IPS-20b (cell line): ENCODE results near the gene FARP1.
A peak's percentile ranks its signal among the peaks of the same experiment; 100 is the strongest.

Experiments used
- H3K27ac ChIP-seq: one replicate; pipeline ENCODE4 v1.5.1; 2013; ENCODE audit warnings: low read length
- H3K27me3 ChIP-seq: 2 replicates; pipeline ENCODE4 v1.6.1; 2013; ENCODE audit warnings: mild to moderate bottlenecking, low read length, inconsistent platforms; ENCODE audit not compliant: insufficient read depth
- H3K36me3 ChIP-seq: 2 replicates; pipeline ENCODE4 v1.6.1; 2013; ENCODE audit warnings: low read depth, mild to moderate bottlenecking, inconsistent platforms, low read length, moderate library complexity; ENCODE audit not compliant: insufficient read depth
- H3K4me1 ChIP-seq: 2 replicates; pipeline ENCODE4 v1.6.1; 2013; ENCODE audit warnings: mild to moderate bottlenecking, control low read depth, inconsistent platforms, low read length, moderate library complexity; ENCODE audit not compliant: insufficient read depth
- H3K4me3 ChIP-seq: 2 replicates; pipeline ENCODE4 v1.5.1; 2013; ENCODE audit warnings: mild to moderate bottlenecking, low read length, inconsistent platforms
- H3K9ac ChIP-seq: 2 replicates; pipeline ENCODE4 v1.6.1; 2013; ENCODE audit warnings: low read depth, mild to moderate bottlenecking, inconsistent platforms, low read length, moderate library complexity
- H3K9me3 ChIP-seq: 2 replicates; pipeline ENCODE4 v1.6.1; 2013; ENCODE audit warnings: mild to moderate bottlenecking, low read depth, low read length, inconsistent platforms; ENCODE audit not compliant: insufficient read depth

FARP1 gene

DNA sequence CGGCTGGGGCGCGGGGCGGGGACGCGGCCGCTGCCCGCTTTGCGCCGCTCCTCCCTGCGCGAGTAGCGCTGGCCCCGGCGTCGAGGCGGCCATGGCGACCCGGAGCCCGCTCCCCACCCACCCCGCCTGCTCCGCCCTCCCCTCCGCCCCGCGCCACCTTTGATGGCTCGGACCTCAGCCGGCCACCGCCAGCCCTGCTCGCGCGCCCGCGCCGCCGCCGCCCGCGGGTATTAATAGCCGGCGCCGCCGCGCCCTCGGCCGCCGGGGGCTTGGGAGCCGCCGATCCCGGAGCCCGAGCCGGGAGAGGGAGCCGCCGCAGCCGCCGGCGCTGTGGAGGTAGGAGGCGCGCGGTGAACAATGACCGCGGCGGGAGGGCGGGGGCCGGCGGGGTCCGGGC is 261 bp downstream of the FARP1 start:
- Histone ChIP-seq H3K9me3 (no peaks in the 10 kb centered on the region), H3K27me3 (peaks cover 29% of the 10 kb centered on the region), H3K9ac (peak overlapping the region; percentile 78; the same call in 1 of the 2 replicates), H3K4me1 (peaks cover 28% of the 10 kb centered on the region), H3K36me3 (no peaks in the 10 kb centered on the region), H3K4me3 (peak overlapping the region; percentile 94; the same call in 1 of the 2 replicates), H3K27ac (no peak overlapping the region)

DNA sequence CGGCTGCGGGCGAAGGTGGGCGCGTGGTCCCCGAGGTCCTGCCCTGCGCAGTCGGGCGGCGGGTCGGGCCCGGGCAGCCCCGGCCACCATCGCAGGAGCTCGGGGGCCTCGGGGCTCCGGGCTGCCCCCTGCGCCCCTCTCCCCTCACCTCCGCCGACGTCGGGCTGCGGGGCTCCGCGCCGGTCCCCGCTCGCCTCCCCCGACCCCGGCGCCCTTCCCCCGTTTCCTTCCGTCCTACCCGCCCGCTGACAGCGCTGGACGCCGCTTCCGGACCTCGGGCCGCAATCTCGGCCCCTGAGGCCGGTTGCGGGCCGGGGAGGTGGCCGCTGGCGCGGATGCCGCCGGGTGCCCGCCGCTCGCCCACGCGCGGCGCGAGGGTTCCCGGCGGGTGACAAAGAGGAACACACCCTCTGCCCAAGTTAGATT is 720 bp downstream of the FARP1 start:
- Histone ChIP-seq H3K9ac (peak overlapping the region; percentile 78; the same call in 1 of the 2 replicates), H3K9me3 (no peaks in the 10 kb centered on the region), H3K27ac (no peak overlapping the region), H3K27me3 (peaks cover 29% of the 10 kb centered on the region), H3K4me3 (peak overlapping the region; percentile 94), H3K36me3 (no peaks in the 10 kb centered on the region), H3K4me1 (peaks cover 28% of the 10 kb centered on the region)

GRCh38 chr13:98144027-98144741 is 1.3 kb downstream of the FARP1 start:
- peaks cover 29% of the 10 kb centered on the region for H3K27me3 ChIP-seq
- peak overlapping the region; percentile 78; the same call in 1 of the 2 replicates for H3K9ac ChIP-seq
- H3K4me3 ChIP-seq = peak overlapping the region; percentile 94
- H3K27ac ChIP-seq = no peak overlapping the region
- H3K9me3 ChIP-seq = no peaks in the 10 kb centered on the region
- peaks cover 28% of the 10 kb centered on the region for H3K4me1 ChIP-seq
- H3K36me3 ChIP-seq = no peaks in the 10 kb centered on the region

DNA sequence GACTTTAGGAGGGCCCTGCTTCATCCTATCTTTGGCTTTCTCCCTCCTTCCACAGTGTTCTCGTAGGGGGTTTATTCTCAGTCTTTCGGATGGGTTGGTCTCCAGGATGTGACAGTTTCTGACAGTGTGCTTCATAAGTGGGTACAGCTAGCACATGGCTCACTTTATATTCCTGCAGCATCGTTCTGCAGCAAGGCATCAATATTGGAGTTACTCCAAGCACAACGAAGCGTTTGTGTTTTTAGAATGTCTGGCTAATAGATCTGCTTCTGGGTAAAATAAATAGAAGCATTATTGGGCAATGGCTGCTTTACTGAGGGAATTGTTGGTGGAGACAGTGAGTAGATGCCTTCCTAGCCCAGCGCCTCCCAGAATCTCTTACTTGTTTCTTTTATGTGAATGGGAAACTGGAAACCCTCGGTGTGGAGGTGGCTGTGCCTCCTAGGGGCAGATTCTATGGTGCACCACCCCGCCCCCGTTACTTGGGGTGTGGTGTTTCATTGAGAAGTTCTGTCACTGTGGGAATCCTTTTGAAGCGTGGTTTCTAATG is 2.0 kb downstream of the FARP1 start:
- peaks cover 28% of the 10 kb centered on the region for H3K4me1 ChIP-seq
- H3K9ac ChIP-seq = peak overlapping the region; percentile 78; the same call in 1 of the 2 replicates
- peak overlapping the region; percentile 94 for H3K4me3 ChIP-seq
- H3K27ac ChIP-seq = no peak overlapping the region
- no peaks in the 10 kb centered on the region for H3K36me3 ChIP-seq
- H3K9me3 ChIP-seq = no peaks in the 10 kb centered on the region
- peaks cover 29% of the 10 kb centered on the region for H3K27me3 ChIP-seq

DNA sequence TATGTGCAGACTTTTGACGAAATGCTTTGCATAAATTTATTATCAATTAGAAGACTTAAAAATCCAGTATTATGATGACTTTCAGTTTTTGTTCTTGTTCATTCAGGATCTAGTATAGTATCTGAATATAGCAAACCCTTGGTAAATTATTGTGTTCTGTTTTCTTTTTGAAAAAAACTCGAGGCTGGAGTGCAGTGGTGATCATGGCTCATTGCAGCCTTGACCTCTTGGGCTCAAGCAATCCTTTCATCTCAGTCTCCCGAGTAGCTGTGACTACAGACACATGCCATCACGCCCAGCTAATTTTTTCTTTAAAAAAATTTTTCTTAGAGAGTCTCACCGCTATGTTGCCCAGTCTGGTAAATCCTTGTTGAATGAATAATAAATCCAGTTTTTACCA is 4.6 kb downstream of the FARP1 start:
- no peak overlapping the region for H3K27ac ChIP-seq
- peaks cover 19% of the 10 kb centered on the region for H3K4me1 ChIP-seq
- H3K27me3 ChIP-seq = peaks cover 14% of the 10 kb centered on the region; the same call in 1 of the 2 replicates
- H3K36me3 ChIP-seq = no peaks in the 10 kb centered on the region
- H3K4me3 ChIP-seq = no peak overlapping the region
- no peaks in the 10 kb centered on the region for H3K9me3 ChIP-seq
- H3K9ac ChIP-seq = no peak overlapping the region

DNA sequence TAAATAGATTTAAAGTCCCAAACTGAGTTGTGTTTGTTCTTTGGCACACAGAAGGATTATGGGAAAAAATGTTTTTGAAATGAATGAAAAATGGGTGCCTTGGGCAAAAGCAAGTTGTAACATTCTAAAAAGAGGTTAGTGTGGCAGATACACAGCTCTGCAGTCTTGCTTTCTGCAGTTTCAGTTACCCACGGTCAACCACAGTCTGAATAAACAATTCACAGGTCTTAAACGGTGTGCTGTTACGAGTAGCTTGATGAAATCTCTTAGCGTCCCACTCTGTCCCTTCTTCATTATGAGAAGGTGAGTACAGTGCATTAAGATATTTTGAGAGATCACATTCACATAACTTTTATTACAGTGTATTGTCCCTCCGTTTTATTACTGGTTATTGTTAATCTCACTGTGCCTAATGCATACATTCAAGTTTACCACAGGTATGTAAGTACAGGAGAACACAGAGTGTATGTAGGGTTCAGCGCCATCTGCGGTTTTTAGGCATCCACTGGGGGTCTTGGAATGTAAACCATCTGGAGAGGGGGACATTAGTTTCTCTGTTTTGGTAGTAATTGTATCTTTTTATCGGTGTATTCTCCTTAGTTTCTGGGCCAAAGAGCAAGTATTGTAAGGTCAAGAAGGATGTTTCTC is 8.1 kb downstream of the FARP1 start:
- Histone ChIP-seq H3K4me3 (no peak overlapping the region), H3K4me1 (peaks cover 7% of the 10 kb centered on the region), H3K27ac (no peak overlapping the region), H3K36me3 (0 out of 2 replicates have a peak, but pooled peaks cover 5% of the 10 kb centered on the region), H3K9ac (no peak overlapping the region), H3K27me3 (no peaks in the 10 kb centered on the region), H3K9me3 (no peaks in the 10 kb centered on the region)

DNA sequence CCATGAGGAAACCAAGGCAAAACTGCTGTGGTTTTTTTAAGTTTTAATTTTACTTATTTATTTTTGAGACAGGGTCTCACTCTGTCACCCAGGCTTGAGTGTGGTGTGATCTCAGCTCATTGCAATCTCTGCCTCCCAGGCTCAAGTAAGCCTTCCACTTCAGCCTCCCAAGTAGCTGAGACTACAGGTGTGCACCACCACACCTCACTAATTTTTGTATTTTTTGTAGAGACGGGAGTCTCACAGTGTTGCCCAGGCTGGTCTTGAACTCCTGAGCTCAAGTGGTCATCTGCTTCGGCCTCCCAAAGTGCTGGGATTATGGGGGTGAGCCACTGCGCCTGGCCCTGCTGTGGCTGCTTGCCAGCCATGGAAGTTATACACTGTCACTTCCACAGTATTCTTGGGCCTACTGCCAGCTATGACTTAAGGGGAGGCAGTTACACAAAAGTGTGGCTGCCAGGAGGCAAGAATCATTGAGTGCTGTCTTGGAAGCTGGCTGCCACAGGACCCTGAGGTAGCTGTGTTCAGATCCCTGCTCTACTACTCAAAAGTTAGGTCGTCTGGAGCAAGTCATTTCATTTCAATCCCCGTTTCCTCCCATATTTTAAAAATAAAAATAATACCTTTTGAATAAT is 12.7 kb downstream of the FARP1 start:
- Histone ChIP-seq H3K9ac (no peak overlapping the region), H3K9me3 (no peaks in the 10 kb centered on the region), H3K36me3 (0 out of 2 replicates have a peak, but pooled peaks cover 5% of the 10 kb centered on the region), H3K4me3 (no peak overlapping the region), H3K27ac (no peak overlapping the region), H3K4me1 (peaks cover 5% of the 10 kb centered on the region; the same call in 1 of the 2 replicates), H3K27me3 (no peaks in the 10 kb centered on the region)

DNA sequence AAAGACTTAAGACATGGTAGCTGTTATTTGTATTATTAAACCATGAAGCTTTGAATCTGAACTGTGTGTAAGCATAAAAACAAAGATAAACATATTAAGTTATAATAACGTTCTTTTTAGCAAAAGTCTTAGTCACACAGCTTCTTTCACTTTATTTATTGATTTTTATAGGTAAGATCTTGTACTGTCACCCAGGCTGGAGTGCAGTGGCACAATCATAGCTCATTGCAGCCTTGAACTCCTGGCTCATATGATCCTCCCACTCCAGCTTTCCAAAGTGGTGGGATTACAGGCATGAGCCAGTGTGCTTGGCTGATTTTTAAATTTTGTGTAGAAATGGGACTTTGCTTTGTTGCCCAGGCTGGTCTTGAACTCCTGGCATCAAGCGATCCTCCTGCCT is 13.4 kb downstream of the FARP1 start:
- H3K9me3 ChIP-seq = no peaks in the 10 kb centered on the region
- H3K27me3 ChIP-seq = no peaks in the 10 kb centered on the region
- peaks cover 5% of the 10 kb centered on the region; the same call in 1 of the 2 replicates for H3K4me1 ChIP-seq
- 0 out of 2 replicates have a peak, but pooled peaks cover 5% of the 10 kb centered on the region for H3K36me3 ChIP-seq
- no peak overlapping the region for H3K4me3 ChIP-seq
- H3K9ac ChIP-seq = no peak overlapping the region
- no peak overlapping the region for H3K27ac ChIP-seq

GRCh38 chr13:98157188-98157587 is 14.3 kb downstream of the FARP1 start:
- Histone ChIP-seq H3K27me3 (no peaks in the 10 kb centered on the region), H3K9ac (no peak overlapping the region), H3K4me3 (no peak overlapping the region), H3K4me1 (peaks cover 7% of the 10 kb centered on the region; the same call in 1 of the 2 replicates), H3K9me3 (no peaks in the 10 kb centered on the region), H3K27ac (no peak overlapping the region), H3K36me3 (0 out of 2 replicates have a peak, but pooled peaks cover 5% of the 10 kb centered on the region)

DNA sequence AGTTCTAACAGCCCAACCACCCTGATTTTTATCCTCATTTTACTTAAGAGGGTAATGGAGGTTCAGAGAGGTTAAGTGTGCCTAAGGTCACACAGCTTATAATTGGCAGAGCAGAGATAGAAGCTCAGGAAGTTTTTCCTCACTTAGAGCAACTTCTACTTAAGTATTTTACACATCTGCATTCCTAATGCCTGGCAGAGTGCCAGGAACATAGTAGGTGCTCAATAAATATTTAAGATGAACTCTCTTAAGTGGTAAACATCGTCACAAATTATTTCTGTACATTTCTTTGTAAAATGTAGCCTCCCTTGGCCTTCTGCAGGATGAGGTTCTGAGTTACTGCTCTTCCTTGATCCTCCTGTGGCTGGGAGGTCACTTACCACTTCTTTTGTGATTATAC is 14.7 kb downstream of the FARP1 start:
- Histone ChIP-seq H3K36me3 (0 out of 2 replicates have a peak, but pooled peaks cover 7% of the 10 kb centered on the region), H3K4me1 (peaks cover 7% of the 10 kb centered on the region; the same call in 1 of the 2 replicates), H3K9me3 (no peaks in the 10 kb centered on the region), H3K4me3 (no peak overlapping the region), H3K27ac (no peak overlapping the region), H3K9ac (no peak overlapping the region), H3K27me3 (no peaks in the 10 kb centered on the region)

GRCh38 chr13:98158172-98158899 is 15.4 kb downstream of the FARP1 start:
- H3K27me3 ChIP-seq = no peaks in the 10 kb centered on the region
- no peak overlapping the region for H3K27ac ChIP-seq
- H3K9me3 ChIP-seq = no peaks in the 10 kb centered on the region
- no peak overlapping the region for H3K9ac ChIP-seq
- 0 out of 2 replicates have a peak, but pooled peaks cover 9% of the 10 kb centered on the region for H3K36me3 ChIP-seq
- no peak overlapping the region for H3K4me3 ChIP-seq
- peaks cover 7% of the 10 kb centered on the region; the same call in 1 of the 2 replicates for H3K4me1 ChIP-seq
